Mammary epithelial cell (primary cell): Measurements from ENCODE around the gene TNFAIP8L3.

ENCODE experiments used
- CTCF ChIP-seq, 2 donors: IDR thresholded peaks in 1 of 2; conservative IDR thresholded peaks in 1 of 2; 2 replicates each; pipeline ENCODE4 v1.5.1; 2011 to 2012; ENCODE audit warnings: inconsistent platforms in 2 of 2, low read length in 2 of 2, mild to moderate bottlenecking in 2 of 2, control low read depth in 1 of 2, low read depth in 1 of 2; ENCODE audit not compliant: insufficient read depth in 1 of 2; ENCODE audit errors: extremely low read depth in 1 of 2
- EZH2 ChIP-seq: IDR thresholded peaks from 2 replicates; pipeline ENCODE4 v1.6.1; 2012; ENCODE audit warnings: low read length, inconsistent platforms, borderline replicate concordance

DNA sequence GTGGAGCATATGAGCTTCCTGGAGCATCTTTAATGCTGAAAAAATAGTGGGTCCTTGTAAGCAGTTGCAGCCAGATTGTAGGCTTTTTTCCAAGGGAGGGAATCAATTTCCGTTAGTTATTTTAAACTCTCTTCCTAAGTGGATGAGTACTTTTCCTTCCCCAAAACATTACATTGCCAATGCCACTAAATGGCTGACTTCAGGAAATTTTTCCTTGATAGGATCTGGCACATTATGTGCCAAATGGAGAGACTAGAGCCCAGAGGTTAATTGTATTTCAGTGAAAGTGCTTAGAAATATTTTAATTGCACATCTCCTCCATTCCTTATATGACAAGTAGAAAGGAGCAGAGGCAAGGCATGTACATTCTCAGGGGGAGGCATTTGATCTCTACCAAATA lies 83.5 kb downstream of the TNFAIP8L3 start:
- TF ChIP-seq CTCF (conservative IDR thresholded peaks at IDR 0.05 in 1 of 2, IDR thresholded peaks at IDR 0.05 in 1 of 2; ENCODE audit: extremely low read depth in 1 of 2, insufficient read depth in 1 of 2, low read depth in 1 of 2, low read length in 2 of 2) (no peak), EZH2 (no peak)
